GM12801 (cell line): ENCODE data around the gene TMEM238L.

Source experiments
- TF ChIP-seq, protein P1 (sequence below): IDR thresholded peaks from one replicate; pipeline ENCODE4 v1.5.1; 2011; ENCODE audit warnings: control low read depth; ENCODE audit not compliant: insufficient read length; ENCODE audit errors: extremely low read depth

TMEM238L gene

DNA sequence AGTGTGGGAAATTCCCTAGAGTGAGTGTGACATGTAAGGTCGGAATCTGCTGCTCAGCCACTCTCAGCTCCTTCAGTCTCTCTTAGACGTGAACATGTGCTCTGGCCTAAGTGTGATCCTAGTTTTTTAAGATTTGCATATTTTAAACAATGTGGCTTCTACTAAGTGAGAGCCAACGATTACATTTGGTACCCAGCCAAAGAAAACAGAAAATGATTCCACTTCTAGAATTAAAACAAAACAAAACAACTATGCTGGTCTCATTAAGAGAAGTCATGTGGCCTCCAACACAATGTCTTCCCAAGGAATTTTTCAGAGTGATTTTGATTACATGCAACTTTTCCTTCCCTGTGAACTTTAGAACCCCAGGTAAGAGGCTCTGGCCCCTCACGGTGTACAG is 10.1 kb downstream of the TMEM238L start:
- TF ChIP-seq, protein P1, sequence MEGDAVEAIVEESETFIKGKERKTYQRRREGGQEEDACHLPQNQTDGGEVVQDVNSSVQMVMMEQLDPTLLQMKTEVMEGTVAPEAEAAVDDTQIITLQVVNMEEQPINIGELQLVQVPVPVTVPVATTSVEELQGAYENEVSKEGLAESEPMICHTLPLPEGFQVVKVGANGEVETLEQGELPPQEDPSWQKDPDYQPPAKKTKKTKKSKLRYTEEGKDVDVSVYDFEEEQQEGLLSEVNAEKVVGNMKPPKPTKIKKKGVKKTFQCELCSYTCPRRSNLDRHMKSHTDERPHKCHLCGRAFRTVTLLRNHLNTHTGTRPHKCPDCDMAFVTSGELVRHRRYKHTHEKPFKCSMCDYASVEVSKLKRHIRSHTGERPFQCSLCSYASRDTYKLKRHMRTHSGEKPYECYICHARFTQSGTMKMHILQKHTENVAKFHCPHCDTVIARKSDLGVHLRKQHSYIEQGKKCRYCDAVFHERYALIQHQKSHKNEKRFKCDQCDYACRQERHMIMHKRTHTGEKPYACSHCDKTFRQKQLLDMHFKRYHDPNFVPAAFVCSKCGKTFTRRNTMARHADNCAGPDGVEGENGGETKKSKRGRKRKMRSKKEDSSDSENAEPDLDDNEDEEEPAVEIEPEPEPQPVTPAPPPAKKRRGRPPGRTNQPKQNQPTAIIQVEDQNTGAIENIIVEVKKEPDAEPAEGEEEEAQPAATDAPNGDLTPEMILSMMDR, result no peak

DNA sequence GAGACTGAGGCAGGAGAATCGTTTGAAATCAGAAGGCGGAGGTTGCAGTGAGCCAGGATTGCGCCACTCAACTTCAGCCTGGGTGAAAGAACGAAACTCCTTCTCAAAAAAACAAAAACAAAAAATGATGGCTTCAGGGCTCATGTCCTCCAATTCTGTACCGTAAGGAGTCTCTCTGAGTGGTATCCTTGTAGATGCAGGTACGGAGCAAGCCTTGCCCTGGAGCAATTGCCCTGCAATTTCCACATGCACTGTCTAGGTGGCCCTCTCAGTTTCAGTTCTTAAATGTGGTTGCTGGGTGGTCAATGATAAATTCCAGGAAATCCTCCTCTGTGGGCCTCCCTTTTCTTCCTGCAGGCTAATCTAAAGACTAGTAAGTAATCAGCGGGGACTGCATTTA is 10.6 kb downstream of the TMEM238L start:
- TF ChIP-seq, protein P1, result no peak

DNA sequence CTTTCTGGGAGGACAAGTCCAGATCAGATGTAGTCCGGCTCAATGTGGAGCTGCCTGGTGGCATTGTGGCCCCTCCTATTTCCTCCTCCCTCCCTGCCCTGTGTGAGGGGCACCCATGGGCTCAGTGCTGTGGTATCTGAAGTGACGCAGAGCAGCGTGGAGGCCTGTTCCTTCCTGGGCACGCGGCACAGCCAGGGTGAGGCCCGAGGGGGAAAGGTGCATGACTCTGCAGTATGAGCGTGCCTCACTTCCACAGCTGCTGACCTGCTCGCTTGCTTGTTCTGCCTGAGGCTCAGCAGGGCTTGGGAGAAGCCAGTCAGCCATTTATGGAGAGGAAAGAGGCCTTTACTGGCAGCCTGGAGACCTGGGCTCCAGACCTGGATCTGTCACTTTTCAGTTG is 11.7 kb downstream of the TMEM238L start:
- TF ChIP-seq, protein P1, result no peak

DNA sequence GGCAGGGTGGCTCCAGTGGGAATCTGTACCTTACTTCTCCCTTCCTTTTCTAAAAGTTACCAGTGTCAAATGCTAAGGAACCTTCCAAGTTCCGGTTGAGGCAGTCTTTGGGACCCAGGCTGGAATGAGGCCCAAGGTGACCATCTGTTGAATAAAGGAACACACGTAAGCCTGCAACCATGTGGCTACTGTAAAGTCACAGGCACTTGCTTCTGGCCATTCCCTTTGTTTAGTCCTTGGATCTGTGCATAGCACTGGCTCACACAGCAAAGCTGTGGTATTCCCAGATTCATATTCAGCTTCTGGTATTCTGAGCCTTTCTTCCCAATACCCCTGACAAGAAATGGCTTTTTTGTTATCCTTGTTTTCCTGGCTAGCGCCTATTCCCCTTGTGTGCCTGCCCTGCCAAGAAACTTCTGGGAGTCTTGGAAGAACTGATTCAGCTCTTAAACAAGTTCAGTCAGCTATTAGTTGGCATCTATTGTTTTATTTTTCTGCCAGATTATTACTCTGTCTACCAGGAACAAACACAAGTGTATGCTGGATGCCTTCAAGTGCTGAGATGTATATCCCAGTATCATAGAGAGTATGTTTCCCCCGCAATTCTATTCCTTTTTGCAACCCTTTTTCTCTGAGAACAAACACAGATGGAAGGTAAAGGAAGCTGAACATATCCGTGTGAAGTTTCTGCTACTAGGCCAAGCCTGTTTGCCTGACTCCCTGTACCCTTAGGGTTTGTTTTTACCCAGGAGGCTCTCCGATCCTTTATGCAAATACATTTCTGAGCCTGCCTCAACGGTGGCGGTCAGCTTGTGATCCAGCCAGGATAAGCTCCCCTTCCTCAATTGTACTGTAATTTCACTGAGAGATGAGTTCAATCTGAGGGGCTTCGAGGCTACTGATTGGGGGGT is 13.2 kb downstream of the TMEM238L start:
- TF ChIP-seq, protein P1, result no peak

DNA sequence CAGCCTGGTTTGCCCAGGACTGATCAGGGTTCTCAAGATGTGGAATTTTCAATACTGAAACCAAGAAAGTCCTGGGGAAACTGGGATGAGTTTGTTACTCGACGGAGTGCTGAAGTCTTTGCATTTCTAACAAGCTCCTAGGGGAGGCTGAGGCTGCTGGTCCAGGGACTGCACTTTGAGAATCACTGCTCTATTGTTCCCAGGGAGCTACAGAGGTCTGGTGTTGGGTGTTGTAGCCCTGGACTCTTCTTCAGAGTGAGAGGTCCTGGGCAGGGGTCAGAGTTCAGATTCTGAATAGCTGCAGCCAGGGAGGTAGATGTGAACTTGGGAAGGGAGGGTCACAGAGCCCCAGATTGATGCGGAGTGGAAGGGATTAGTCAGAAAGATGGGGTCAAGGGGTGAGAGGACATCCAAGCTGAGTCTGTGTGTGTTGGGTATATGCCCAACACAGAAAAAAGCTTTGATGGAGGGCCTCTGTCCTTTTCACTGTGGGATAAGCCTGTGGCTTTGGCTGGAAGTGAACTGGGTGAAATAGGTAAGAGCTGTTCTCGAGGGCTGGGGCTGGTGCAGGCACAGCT is 14.1 kb downstream of the TMEM238L start:
- TF ChIP-seq, protein P1, result no peak

DNA sequence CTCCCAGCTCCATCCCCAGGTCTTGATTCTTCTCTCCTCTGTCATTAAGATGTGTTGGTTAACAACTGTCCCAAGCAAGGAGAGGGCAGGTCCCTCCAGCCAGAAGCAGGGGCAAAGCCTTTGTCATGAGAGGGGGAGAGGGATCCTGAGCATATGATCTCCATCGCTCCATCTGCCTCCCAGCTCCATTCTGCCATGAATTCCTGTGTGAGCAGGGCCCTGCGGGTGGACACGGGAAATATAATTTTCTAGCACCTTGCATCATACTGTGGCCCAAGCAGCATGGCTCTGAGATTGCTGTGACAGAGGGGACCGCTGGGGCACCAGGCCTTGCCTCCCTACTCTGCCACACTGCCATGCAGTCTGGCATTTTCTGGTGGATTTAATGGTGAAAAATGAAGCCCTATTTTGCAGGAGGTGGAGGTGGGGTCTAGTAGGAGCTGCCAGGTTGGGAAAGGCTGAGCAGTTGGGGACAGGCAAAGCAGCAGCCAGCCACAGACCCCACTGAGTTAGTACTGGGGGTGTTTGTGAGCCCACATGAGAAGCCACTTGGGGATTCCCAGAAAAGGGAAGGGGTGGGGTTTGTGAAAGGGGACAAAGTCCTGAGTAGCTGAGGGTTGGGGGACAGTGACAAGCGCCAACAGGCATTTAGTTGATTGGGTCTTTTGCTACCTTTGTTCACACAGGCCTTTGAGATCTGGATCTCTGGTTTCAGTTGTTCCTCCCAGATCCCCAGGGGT is 16.4 kb downstream of the TMEM238L start:
- TF ChIP-seq, protein P1, result no peak

DNA sequence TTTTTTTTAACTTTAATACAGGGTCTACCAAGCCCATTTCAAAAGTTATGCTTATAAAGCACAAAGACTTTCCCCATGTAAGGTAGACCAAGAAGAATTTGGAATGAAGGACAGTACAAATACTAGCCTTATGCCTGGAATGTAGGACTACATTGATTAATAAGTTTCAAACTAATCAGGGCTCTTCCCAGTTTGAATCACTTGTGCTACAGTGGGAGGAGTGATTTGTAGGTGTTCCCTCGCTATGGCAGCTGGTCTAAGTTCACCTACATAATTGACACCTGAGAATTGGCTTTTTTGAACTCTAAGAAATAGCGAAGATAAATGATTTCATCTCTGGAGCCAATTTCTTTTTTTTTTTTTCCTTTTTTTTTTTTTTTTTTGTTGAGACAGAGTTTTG is 18.6 kb downstream of the TMEM238L start:
- TF ChIP-seq, protein P1, result no peak
